PFSK-1 (cell line): Measurements from ENCODE around the gene B4GALT2.

ENCODE experiments used
- FOXP2 ChIP-seq: optimal IDR thresholded peaks from 2 replicates; pipeline ENCODE3; 2011; ENCODE audit warnings: borderline replicate concordance, control low read depth, inconsistent platforms; ENCODE audit not compliant: insufficient read depth; ENCODE audit errors: extremely low read length, extremely low read depth
- POLR2AphosphoS5 ChIP-seq: IDR thresholded peaks from 2 replicates; pipeline ENCODE4 v1.6.1; 2012; ENCODE audit warnings: low read depth, mild to moderate bottlenecking, control low read depth, low read length, moderate library complexity
- SIN3A ChIP-seq: IDR thresholded peaks from 2 replicates; pipeline ENCODE4 v1.6.1; 2012; ENCODE audit warnings: mild to moderate bottlenecking, low read length, moderate library complexity, borderline replicate concordance; ENCODE audit not compliant: insufficient read depth
- TAF1 ChIP-seq: IDR thresholded peaks from 2 replicates; pipeline ENCODE4 v1.6.1; 2012; ENCODE audit warnings: low read length, control low read depth, borderline replicate concordance; ENCODE audit not compliant: insufficient read depth
- TF ChIP-seq, protein P1 (sequence below), 2 experiments: IDR thresholded peaks; 2 replicates each; pipeline versions ENCODE4 v1.6.1 to v1.8.0; 2011 to 2012; ENCODE audit warnings: low read depth in 2 of 2, low read length in 2 of 2, control low read depth in 1 of 2, inconsistent platforms in 1 of 2, mild to moderate bottlenecking in 1 of 2, moderate library complexity in 1 of 2; ENCODE audit not compliant: insufficient read depth in 1 of 2

- TF ChIP-seq FOXP2 = no peak
- no peak for TF ChIP-seq POLR2AphosphoS5
- TF ChIP-seq, protein P1, sequence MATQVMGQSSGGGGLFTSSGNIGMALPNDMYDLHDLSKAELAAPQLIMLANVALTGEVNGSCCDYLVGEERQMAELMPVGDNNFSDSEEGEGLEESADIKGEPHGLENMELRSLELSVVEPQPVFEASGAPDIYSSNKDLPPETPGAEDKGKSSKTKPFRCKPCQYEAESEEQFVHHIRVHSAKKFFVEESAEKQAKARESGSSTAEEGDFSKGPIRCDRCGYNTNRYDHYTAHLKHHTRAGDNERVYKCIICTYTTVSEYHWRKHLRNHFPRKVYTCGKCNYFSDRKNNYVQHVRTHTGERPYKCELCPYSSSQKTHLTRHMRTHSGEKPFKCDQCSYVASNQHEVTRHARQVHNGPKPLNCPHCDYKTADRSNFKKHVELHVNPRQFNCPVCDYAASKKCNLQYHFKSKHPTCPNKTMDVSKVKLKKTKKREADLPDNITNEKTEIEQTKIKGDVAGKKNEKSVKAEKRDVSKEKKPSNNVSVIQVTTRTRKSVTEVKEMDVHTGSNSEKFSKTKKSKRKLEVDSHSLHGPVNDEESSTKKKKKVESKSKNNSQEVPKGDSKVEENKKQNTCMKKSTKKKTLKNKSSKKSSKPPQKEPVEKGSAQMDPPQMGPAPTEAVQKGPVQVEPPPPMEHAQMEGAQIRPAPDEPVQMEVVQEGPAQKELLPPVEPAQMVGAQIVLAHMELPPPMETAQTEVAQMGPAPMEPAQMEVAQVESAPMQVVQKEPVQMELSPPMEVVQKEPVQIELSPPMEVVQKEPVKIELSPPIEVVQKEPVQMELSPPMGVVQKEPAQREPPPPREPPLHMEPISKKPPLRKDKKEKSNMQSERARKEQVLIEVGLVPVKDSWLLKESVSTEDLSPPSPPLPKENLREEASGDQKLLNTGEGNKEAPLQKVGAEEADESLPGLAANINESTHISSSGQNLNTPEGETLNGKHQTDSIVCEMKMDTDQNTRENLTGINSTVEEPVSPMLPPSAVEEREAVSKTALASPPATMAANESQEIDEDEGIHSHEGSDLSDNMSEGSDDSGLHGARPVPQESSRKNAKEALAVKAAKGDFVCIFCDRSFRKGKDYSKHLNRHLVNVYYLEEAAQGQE (IDR thresholded peaks at IDR 0.05; ENCODE audit: insufficient read depth in 1 of 2, low read depth in 2 of 2, low read length in 2 of 2) = no peak
- TF ChIP-seq TAF1 = no peak
- no peak for TF ChIP-seq SIN3A
These were observed 57.6 kb downstream of the B4GALT2 start for GRCh38 chr1:44036409-44037139.
